ENCODE measurements around the gene CNTNAP2.
A peak's percentile ranks its signal among the peaks of the same experiment; 100 is the strongest.

CNTNAP2 gene

GRCh38 chr7:146709451-146710027 lies 592.9 kb downstream of the CNTNAP2 start:
- DNase-seq = no peak

- no peak for DNase-seq
These were observed 596.6 kb downstream of the CNTNAP2 start for GRCh38 chr7:146713205-146713604.

- DNase-seq = no peak
These were observed 597.3 kb downstream of the CNTNAP2 start for GRCh38 chr7:146713934-146714333.

- DNase-seq = no peak
These were observed 603.6 kb downstream of the CNTNAP2 start for GRCh38 chr7:146720195-146720594.

- DNase-seq = no peak
These were observed 606.4 kb downstream of the CNTNAP2 start for GRCh38 chr7:146722986-146723385.

- no peak for DNase-seq
These were observed 608.9 kb downstream of the CNTNAP2 start for GRCh38 chr7:146725520-146725919.

GRCh38 chr7:146728141-146728540 lies 611.5 kb downstream of the CNTNAP2 start:
- DNase-seq = no peak

- DNase-seq = no peak
These were observed 612.0 kb downstream of the CNTNAP2 start for GRCh38 chr7:146728611-146729010.

GRCh38 chr7:146731185-146731584 lies 614.6 kb downstream of the CNTNAP2 start:
- no peak for DNase-seq

- no peak for DNase-seq
These were observed 619.4 kb downstream of the CNTNAP2 start for GRCh38 chr7:146735992-146736391.

- DNase-seq = no peak
These were observed 620.0 kb downstream of the CNTNAP2 start for GRCh38 chr7:146736446-146737190.

- no peak for DNase-seq
These were observed 623.4 kb downstream of the CNTNAP2 start for GRCh38 chr7:146740039-146740438.

- peak; percentile 61 for DNase-seq
These were observed 625.3 kb downstream of the CNTNAP2 start for GRCh38 chr7:146741911-146742310.

GRCh38 chr7:146754385-146754784 lies 637.8 kb downstream of the CNTNAP2 start:
- no peak for DNase-seq

GRCh38 chr7:146755585-146755984 lies 639.0 kb downstream of the CNTNAP2 start:
- no peak for DNase-seq

GRCh38 chr7:146764458-146764857 lies 647.9 kb downstream of the CNTNAP2 start:
- no peak for DNase-seq

GRCh38 chr7:146768957-146769356 lies 652.4 kb downstream of the CNTNAP2 start:
- DNase-seq = no peak

- DNase-seq = no peak
These were observed 656.0 kb downstream of the CNTNAP2 start for GRCh38 chr7:146772601-146773000.

- DNase-seq = no peak
These were observed 656.9 kb downstream of the CNTNAP2 start for GRCh38 chr7:146773506-146773905.

- DNase-seq = no peak
These were observed 664.9 kb downstream of the CNTNAP2 start for GRCh38 chr7:146781352-146782116.

GRCh38 chr7:146787266-146787665 lies 670.7 kb downstream of the CNTNAP2 start:
- no peak for DNase-seq

GRCh38 chr7:146788008-146788407 lies 671.4 kb downstream of the CNTNAP2 start:
- DNase-seq = no peak

- DNase-seq = no peak
These were observed 675.0 kb downstream of the CNTNAP2 start for GRCh38 chr7:146791344-146792285.
